Suppressor macrophage (primary cell): ENCODE measurements around the gene FNBP1L.

Source experiments
- DNase-seq, 4 experiments: peaks; one replicate each; pipeline ENCODE4 v3.0.0-alpha.2; 2020 to 2022

FNBP1L gene

GRCh38 chr1:93594603-93594880 lies 146.6 kb downstream of the FNBP1L start:
- DNase-seq = no peak

GRCh38 chr1:93595266-93595665 lies 147.3 kb downstream of the FNBP1L start:
- no peak for DNase-seq

- DNase-seq = no peak
Measured at GRCh38 chr1:93595743-93596142, 147.8 kb downstream of the FNBP1L start.

DNA sequence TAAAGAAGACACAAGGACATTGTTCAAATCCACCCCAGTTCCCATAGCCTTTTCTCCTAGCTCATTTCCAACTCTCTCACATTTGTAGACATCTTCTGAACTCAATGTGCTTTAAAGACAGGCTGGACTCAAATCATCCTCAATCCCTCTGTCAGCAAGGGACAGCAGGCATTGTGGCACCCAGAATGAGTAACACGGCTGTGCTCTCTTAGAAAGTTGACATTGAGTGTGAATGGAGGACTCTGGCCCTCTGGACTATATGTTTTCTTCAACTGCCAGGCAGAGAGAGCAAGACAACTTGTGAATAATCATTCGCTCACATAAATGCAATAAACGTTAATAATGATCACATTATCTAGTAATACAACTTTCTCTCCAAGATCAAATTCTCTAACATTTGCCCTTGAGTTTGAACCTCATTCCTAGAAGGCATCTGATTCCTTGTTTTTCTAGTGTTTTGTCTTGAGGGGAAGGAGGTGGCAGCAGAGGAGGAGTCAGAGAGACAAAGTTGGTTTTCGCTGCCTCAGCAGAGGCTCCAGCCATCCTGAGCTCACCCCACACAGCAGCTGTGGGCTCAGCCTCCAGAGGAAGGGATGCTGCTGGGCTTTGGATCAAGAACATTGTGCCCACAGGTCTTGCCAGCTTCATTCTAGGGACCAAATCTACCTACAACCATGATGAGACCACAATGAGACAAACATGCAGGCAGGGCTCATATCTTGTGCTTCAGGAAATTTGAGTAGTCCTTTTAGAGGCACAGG lies 148.6 kb downstream of the FNBP1L start:
- peak in 1 of 4 experiments; percentile 24 for DNase-seq

DNA sequence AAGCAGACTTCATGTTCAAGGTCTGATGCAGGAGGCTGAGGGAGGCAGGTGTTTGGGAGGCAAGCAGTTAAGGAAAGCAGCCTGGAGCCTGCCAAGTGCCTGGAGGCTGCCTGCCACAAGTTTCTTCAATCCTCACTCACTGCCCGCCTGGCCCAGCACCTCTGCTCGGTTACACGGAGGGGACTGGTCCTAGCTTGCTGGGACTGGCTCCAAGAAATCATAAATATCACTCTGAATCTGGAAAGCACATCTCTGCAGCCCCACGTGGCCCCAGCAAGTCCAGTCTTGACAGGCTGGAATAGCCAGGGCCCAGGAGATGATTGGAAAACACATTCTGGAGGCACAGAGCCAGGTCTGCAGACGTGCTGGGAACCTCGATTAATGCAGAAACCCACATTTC lies 149.8 kb downstream of the FNBP1L start:
- DNase-seq = no peak

GRCh38 chr1:93598396-93598795 lies 150.5 kb downstream of the FNBP1L start:
- no peak for DNase-seq

DNA sequence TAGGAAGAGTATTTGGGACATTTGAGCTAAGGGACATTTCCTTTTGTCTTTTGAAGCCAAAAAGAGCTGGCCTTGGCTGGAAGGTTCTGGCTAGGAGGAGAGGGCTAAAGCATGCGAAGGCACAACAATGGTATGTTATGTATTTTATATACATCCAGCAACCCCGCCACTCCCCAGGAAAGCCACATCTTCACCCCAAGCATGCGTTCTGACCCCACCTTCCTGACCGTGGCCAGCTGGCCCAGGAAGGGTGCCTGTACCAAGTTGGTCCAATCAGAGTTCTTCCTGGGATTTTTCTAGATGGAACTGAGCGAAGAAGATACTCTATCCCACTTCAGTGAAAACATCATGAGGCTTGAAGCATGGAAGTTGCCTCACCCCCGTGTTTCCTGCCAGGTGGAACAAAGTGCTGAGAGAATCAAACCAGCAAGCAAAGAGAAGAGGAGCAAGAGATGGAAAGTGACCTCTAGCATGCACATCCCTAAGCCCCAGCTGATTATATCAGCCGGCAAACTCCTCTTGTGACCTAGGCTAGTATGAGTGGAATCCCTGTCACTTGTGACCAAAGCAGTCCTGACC lies 151.0 kb downstream of the FNBP1L start:
- no peak for DNase-seq

GRCh38 chr1:93599479-93599878 lies 151.6 kb downstream of the FNBP1L start:
- DNase-seq = no peak

DNA sequence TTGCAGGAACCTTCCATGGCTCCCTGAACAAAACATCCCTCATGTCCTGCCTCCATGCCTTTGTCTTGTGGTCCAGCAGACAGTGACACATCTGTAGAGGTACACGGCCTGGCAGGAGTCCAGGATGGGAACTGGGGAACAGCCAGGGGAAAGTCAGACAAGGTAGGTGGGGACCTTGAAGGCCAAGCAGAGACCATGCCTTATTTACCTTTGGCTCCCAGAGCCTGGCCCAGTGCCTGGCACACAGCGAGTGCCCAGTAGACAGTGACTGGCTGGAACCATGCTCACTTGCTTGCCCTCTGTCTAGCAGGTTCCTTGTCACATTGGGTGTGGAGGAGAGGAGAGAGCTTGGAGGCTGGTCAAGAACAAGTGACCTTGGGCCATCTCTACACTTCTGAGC lies 152.7 kb downstream of the FNBP1L start:
- no peak for DNase-seq

DNA sequence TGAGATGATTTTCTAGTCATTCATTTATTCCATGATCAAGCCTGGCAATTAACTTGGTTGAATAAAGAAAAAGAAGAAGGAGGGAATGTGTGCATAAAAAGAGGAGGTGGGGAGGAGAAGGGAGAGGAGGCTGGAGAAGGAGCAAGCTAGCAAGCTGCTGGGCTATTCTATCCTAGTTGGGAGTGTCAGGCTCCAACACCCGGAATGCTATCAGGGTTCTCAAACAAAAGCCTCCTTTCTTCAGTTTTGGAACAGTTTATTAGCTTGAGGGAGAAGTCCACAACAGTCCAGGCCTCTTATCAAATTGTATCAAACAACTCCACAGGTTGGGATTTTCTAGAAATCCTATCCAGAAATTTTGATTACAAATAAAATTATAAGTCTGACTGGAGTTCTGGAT lies 153.8 kb downstream of the FNBP1L start:
- DNase-seq = no peak

GRCh38 chr1:93602101-93602500 lies 154.2 kb downstream of the FNBP1L start:
- no peak for DNase-seq

DNA sequence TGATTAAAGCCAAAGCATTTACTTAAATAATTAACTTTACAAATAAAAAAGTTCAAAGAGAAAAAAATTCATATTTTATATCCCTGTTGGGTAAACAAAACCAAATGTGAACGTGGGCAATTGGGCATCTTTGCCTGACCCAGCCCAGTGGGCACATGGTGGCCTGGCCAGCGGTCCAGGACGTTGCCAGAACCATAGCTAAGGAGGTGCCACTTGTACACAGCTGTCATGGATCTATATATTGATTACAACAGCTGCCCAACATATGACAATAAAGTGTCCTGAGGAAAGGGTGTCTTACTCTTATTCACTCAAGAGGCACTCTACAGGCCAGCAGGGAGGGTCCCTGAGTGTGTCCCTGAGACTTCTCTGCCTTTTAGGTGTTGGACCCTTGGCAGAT lies 155.2 kb downstream of the FNBP1L start:
- DNase-seq = no peak

GRCh38 chr1:93603601-93604000 lies 155.7 kb downstream of the FNBP1L start:
- no peak for DNase-seq
